Left lobe of liver (tissue), 2 donors: ENCODE data around the gene CETP. TPM values are rescaled to one million over a fixed set of nuclear protein-coding genes. Genes with fewer than 3 reads are reported as not detected.
A peak's percentile ranks its signal among the peaks of the same experiment; 100 is the strongest.
"Not testable (repeated sequence)": the region's sequence is repeated elsewhere in the genome, so short reads cannot be mapped to it uniquely, and the experiment has no call there.

Experiments used
- ATAC-seq: fragments of 200-7000 bp; cut with Tn5 transposase; one replicate; pipeline ENCODE4 v1.9.1; 2020; ENCODE audit warnings: mild to moderate bottlenecking, moderate library complexity
- DNase-seq: peaks from one replicate; pipeline ENCODE4 v3.0.0-alpha.2; 2020; ENCODE audit warnings: low spot score
- total RNA-seq: library from RNA; stranded (reverse); gene quantifications from one replicate; pipeline ENCODE4 v1.2.1, GENCODE V29; 2021
- donor health status: DM: no; HTN: no; CAD: no; lungs with moderate emphysema.
- donor health status: DM: no; HTN: yes; CAD: no.

CETP gene
- total RNA-seq, 1 donor from 2014 or later: 3.8 TPM

- ATAC-seq (no peak), DNase-seq (no peak)
Observed at GRCh38 chr16:56933828-56934598, 27.7 kb upstream of the CETP start.

GRCh38 chr16:56934599-56935145, 27.1 kb upstream of the CETP start:
- DNase-seq, ATAC-seq: not testable (repeated sequence)

DNA sequence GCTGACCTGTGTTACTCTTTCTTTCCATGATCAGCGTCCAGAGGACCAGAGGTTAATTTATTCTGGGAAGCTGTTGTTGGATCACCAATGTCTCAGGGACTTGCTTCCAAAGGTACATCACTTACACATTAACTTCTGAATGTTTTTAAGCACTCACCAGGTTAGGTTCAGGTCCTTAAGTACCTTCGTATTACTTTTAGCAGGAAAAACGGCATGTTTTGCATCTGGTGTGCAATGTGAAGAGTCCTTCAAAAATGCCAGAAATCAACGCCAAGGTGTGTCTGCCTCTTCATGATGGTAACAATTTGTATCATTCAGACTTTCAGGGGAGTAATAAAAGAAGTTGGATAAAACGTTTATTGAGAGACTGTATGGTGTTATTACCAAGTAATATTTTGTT, 26.5 kb upstream of the CETP start:
- ATAC-seq (no peak), DNase-seq (no peak)

GRCh38 chr16:56936491-56936890, 25.3 kb upstream of the CETP start:
- ATAC-seq: no peak
- no peak for DNase-seq

DNA sequence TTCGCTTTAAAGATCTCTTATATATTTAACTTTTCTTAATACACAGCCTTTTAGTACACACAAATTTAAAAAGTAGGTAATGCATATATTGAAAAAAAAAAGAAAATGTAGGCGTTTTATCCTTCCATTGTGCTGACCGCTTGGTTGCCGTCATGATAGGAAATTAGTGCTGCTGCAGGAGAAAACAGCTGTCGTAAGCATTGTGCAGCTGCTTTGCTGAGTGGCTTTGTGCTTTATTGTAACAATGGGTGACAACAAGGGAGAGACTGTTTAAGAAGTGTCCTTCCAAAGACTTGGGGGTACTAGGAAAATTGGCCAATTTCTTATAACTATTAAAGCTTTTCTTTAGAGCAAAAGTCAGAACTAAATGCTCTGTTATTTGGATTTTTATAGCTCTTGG, 24.8 kb upstream of the CETP start:
- ATAC-seq: no peak
- DNase-seq: no peak

DNA sequence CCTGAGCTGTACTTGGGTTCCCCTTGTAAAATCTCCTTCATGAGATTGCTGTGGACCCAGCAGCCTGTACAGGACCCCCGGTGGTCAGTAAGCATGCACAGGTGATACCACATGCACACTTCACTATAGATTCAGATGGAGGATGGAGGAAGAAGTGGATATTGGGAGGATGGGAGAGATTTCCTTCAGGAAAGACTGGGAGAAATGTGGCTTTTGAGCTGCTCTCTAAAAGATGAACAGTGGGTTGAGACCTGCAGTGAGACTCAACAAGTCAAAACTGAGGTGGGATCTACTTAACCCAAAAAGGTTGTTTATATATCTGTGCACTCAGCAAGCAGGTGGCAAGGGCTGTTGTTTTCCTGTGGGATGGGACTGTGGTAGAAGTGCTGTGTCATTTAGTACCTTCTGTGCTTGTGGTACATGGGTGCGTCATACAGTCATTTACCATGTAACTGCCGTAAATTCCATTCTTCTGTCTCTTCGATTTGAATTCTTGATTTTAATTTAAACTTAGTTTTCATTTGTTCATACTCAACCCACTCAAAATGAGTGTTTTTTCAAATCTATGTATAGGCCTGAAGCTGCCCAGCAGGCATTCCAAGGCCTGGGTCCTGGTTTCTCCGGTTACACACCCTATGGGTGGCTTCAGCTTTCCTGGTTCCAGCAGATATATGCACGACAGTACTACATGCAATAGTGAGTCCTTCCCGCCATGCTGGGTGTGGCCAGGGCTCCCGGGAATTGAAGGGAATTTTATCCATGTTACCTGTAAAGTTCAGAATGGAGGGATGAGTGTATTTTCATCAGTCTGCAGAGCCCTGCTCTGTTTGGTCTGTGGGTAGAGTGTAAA, 22.9 kb upstream of the CETP start:
- no peak for DNase-seq
- peak; percentile 7 for ATAC-seq

DNA sequence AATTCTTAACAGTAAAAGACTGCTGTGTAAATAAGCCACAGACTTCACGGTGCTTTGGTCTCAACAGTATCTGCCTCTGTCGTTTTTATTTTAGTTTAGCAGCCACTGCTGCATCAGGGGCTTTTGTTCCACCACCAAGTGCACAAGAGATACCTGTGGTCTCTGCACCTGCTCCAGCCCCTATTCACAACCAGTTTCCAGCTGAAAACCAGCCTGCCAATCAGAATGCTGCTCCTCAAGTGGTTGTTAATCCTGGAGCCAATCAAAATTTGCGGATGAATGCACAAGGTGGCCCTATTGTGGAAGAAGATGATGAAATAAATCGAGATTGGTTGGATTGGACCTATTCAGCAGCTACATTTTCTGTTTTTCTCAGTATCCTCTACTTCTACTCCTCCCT, 21.9 kb upstream of the CETP start:
- no peak for ATAC-seq
- DNase-seq: no peak

GRCh38 chr16:56941092-56941491, 20.7 kb upstream of the CETP start:
- no peak for ATAC-seq

DNA sequence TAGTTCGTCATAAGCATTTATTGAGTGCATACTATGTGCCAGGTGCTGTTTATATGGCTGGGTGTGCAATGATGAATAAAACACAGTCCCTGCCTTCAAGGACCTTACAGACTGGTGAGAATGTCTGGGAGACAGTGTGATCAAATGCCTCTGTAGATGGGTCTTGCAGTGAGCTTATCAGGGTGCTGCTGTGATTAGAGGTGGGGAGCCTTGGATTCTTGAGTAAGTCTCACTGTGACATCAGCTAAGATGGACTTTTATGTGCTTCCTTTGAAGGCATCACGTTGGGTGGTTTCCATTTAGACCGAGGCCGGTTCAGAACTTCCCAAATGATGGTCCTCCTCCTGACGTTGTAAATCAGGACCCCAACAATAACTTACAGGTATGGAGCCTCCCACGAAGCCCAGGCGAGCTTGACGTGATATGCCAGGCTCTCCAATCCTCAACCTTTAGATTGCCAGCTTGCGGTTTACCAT, 19.9 kb upstream of the CETP start:
- DNase-seq: no peak
- ATAC-seq: no peak

More at GRCh38 chr16:56941092-56941491, 20.7 kb upstream of the CETP start:
- no peak for DNase-seq

DNA sequence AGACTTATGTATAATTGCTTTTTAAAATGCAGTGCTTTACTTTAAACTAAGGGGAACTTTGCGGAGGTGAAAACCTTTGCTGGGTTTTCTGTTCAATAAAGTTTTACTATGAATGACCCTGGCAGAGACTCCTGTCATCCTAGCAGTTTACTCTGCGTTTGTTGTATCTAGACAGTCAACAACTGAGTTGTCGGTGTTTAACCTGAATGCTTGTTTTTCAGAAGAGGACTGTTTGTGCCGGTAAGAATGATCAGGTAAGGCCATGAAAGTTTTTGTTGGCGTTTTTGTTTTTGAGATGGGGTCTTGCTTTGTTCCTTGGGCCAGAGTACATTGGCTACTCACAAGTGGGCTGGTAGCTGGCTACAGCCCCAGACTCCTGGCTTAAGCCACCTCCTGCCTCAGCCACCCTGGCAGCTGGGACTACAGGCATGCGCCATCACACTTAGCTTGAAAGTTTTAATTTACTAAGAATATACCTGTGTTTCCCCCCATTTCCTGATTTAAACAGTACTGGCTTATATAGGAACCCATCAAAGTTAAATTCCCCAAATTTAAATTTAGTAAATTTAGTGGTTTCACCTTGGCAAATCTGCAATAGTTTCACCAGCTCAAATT, 17.9 kb upstream of the CETP start:
- no peak for ATAC-seq
- no peak for DNase-seq

GRCh38 chr16:56944954-56945839, 16.6 kb upstream of the CETP start:
- DNase-seq (no peak), ATAC-seq (no peak)

DNA sequence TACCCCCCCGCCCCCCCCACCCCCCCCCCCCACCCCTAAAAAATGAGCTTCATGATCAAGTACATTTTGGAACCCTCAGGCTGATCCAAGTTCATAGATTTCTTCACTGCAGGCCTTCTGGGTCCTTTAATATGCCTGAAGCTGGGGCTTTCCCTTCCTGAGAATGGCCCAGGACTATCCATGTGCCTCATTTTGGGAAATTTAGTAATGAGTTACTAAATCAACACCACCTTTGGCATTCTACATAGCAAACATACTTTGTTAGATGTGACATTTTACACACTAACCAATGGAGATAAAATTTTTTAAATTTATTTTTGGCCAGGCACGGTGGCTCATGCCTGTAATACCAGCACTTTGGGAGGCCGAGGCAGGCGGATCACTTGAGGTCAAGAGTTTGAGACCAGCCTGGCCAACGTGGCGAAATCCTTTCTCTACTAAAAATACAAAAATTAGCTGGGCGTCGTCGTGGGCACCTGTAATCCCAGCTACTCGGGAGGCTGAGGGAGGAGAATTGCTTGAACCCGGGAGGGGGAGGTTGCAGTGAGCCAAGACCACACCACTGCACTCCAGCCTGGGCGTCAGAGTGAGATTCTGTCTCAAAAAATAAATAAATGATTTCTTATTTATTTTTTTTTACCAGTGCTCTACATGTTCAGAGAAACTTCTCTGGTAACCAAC, 15.8 kb upstream of the CETP start:
- no peak for DNase-seq
- peak; percentile 16 for ATAC-seq

- peak; percentile 3 for ATAC-seq
- DNase-seq: no peak
Observed at GRCh38 chr16:56946767-56947603, 14.8 kb upstream of the CETP start.

DNA sequence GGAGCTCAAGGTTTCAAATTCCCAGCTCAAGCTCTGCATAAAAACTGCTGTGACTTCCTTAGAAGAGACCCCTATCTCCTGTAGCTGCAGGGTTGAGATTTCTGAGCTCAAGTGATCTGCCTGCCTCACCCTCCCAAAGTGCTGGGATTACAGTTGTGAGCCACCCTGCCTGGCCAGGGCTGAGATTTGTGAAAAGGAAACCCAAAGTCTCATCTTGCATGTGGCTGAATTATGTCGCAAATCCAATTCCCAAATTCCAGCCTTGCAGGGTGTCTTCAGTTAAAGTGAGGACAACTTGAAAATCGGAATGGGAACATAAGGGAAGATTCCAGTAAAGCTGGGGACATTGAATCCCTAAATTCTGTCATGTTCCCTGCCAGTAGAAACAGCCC, 14.2 kb upstream of the CETP start:
- ATAC-seq (no peak), DNase-seq (no peak)

DNA sequence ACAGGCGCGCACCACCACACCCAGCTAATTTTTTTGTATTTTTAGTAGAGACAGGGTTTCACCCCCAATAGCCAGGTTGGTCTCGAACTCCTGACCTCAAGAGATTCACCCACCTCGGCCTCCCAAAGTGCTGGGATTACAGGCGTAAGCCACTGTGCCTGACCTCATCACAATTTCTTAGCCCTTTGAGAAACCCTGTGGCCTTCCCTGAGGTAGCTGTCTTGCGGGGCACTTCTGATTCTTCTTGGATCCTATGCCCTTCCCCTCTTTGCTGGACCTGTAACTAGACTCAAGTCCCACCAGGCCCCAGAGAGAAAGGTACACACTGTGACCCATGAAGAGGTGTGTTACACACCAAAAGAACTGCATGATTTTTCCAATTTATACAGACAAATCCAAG, 13.5 kb upstream of the CETP start:
- ATAC-seq: no peak
- DNase-seq: no peak

GRCh38 chr16:56950051-56950450, 11.7 kb upstream of the CETP start:
- ATAC-seq: no peak
- DNase-seq: no peak

GRCh38 chr16:56950455-56950854, 11.3 kb upstream of the CETP start:
- DNase-seq: no peak

GRCh38 chr16:56950881-56951771, 10.6 kb upstream of the CETP start:
- no peak for DNase-seq
- ATAC-seq: peak; percentile 79

More at GRCh38 chr16:56950455-56950854, 11.3 kb upstream of the CETP start:
- ATAC-seq: peak; percentile 3
